GM19455 (cell line): ENCODE measurements around the gene DALRD3.

Experiments used
- ATAC-seq: cut with Tn5 transposase; IDR thresholded peaks from one replicate; pipeline ENCODE4 v1.9.1; 2021; ENCODE audit not compliant: unreplicated experiment

Gene DALRD3

GRCh38 chr3:49017971-49018706, at the start of gene DALRD3:
Gene DALRD3, minus strand, starts transcription at chr3:49018580. Its CDS starts 16 bp downstream, at chr3:49018564.
- no peak for ATAC-seq

GRCh38 chr3:49058011-49058410, 39.6 kb upstream of the DALRD3 start:
- ATAC-seq, result no peak

GRCh38 chr3:49057268-49057667, 38.9 kb upstream of the DALRD3 start:
- no peak for ATAC-seq

GRCh38 chr3:49054344-49054862, 36.0 kb upstream of the DALRD3 start:
- ATAC-seq, result no peak

GRCh38 chr3:49053543-49053942, 35.2 kb upstream of the DALRD3 start:
- ATAC-seq, result no peak

- no peak for ATAC-seq
Measured at GRCh38 chr3:49035281-49035680, 16.9 kb upstream of the DALRD3 start.

- no peak for ATAC-seq
Measured at GRCh38 chr3:49034650-49035049, 16.3 kb upstream of the DALRD3 start.

- ATAC-seq, result no peak
Measured at GRCh38 chr3:49032646-49033304, 14.4 kb upstream of the DALRD3 start.

- ATAC-seq, result no peak
Measured at GRCh38 chr3:49030321-49030720, 11.9 kb upstream of the DALRD3 start.

GRCh38 chr3:49029563-49029884, 11.1 kb upstream of the DALRD3 start:
- ATAC-seq, result no peak

GRCh38 chr3:49028673-49029562, 10.5 kb upstream of the DALRD3 start, which contains the start of gene IMPDH2:
Gene IMPDH2, minus strand, starts transcription at chr3:49029398. Its CDS starts 48 bp downstream, at chr3:49029350.
- peak; percentile 89 for ATAC-seq

GRCh38 chr3:49028298-49028672, 9.9 kb upstream of the DALRD3 start:
- ATAC-seq, result no peak

GRCh38 chr3:49027634-49028033, 9.3 kb upstream of the DALRD3 start:
- ATAC-seq, result no peak

- ATAC-seq, result no peak
Measured at GRCh38 chr3:49026536-49026935, 8.2 kb upstream of the DALRD3 start.

- no peak for ATAC-seq
Measured at GRCh38 chr3:49025793-49026520, 7.6 kb upstream of the DALRD3 start.

- no peak for ATAC-seq
Measured at GRCh38 chr3:49025005-49025792, 6.8 kb upstream of the DALRD3 start.

GRCh38 chr3:49024449-49024848, 6.1 kb upstream of the DALRD3 start:
- ATAC-seq, result no peak

- ATAC-seq, result no peak
Measured at GRCh38 chr3:49023775-49024174, 5.4 kb upstream of the DALRD3 start.

GRCh38 chr3:49022688-49023171, 4.3 kb upstream of the DALRD3 start:
- ATAC-seq, result no peak
